ENCODE data around the gene NR4A1.

- TF ChIP-seq CTCF (conservative IDR thresholded peaks at IDR 0.05; ENCODE audit: low read depth, low read length) (no peak), EZH2 (IDR thresholded peaks at IDR 0.05; ENCODE audit: borderline replicate concordance, low read depth, low read length, poor library complexity, severe bottlenecking) (no peak)
Measured at GRCh38 chr12:52079576-52080402, 28.5 kb downstream of the NR4A1 start, which contains the start of gene SMIM41.

All from A673 (cell line).